Upper lobe of left lung (tissue), 4 donors: ENCODE data around the gene TCF7.

Experiments used
- POLR2AphosphoS5 ChIP-seq, 2 donors: sonication (generic); formaldehyde crosslinking; IDR thresholded peaks; one replicate each; pipeline ENCODE4 v1.5.1; 2017; ENCODE audit warnings: antibody characterized with exemption in 2 of 2
- TF ChIP-seq, protein P1 (sequence below), 6 experiments: fragments of 450-650 bp in 4 of 6; fragments of 200-600 bp in 2 of 6; sonication (generic) in 2 of 6; IDR thresholded peaks; one replicate each; pipeline ENCODE4 v1.5.1; 2016 to 2019; ENCODE audit warnings: antibody characterized with exemption in 6 of 6

DNA sequence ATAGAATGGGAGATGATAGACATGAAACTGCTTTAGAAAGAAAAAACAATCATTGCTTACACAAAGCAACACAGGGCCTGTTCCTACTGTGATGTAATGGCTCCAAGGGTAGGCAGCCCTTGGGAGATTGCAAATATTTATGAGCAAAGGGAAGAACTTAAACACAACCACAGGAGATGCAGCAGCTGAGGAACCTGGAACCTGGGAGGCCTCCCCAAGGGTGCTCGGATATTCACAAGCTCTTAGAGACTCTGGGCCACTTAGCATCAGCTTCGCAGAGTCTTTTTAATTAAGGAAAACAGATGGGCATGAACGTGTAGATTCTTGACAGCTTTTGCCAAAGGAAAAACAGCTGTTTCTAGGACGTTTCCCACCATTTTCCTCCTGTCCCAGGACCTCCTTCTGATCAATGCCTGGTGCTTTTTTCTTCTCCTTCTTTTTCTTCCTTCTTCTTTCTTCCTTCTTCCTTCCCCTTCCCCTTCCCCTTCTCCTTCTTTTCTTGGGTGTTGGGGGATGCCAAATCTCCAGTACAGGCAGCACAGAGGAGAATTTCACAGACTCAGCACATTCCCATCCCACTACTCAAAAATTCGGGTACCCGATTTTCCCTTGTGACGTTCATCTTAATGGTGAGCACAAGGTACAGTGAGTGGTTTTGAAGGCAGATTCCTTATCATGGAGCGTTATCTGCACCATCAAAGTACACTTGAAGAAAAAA is 28.1 kb upstream of the TCF7 start:
- TF ChIP-seq, protein P1, sequence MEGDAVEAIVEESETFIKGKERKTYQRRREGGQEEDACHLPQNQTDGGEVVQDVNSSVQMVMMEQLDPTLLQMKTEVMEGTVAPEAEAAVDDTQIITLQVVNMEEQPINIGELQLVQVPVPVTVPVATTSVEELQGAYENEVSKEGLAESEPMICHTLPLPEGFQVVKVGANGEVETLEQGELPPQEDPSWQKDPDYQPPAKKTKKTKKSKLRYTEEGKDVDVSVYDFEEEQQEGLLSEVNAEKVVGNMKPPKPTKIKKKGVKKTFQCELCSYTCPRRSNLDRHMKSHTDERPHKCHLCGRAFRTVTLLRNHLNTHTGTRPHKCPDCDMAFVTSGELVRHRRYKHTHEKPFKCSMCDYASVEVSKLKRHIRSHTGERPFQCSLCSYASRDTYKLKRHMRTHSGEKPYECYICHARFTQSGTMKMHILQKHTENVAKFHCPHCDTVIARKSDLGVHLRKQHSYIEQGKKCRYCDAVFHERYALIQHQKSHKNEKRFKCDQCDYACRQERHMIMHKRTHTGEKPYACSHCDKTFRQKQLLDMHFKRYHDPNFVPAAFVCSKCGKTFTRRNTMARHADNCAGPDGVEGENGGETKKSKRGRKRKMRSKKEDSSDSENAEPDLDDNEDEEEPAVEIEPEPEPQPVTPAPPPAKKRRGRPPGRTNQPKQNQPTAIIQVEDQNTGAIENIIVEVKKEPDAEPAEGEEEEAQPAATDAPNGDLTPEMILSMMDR (IDR thresholded peaks at IDR 0.05): no peak
- TF ChIP-seq POLR2AphosphoS5 (IDR thresholded peaks at IDR 0.05): no peak
